ENCODE measurements around the gene LAMA5. TPM values are rescaled to one million over a fixed set of nuclear protein-coding genes. Genes with fewer than 3 reads are reported as not detected.
A peak's percentile ranks its signal among the peaks of the same experiment; 100 is the strongest.

The LAMA5 gene
- total and polyA plus RNA-seq, 2 experiments from 2014 or later, result 162 to 168 TPM

- no peaks in the 10 kb centered on the region for H3K36me3 ChIP-seq
- H3K27me3 ChIP-seq, result no peaks in the 10 kb centered on the region
- H3K4me1 ChIP-seq (ENCODE audit: low read depth), result peaks cover 28% of the 10 kb centered on the region
- H3K9me3 ChIP-seq (ENCODE audit: low read depth), result no peaks in the 10 kb centered on the region
- DNase-seq (ENCODE audit: low read depth in 1 of 2, low spot score in 1 of 2), result no peak
- H3K4me3 ChIP-seq, result no peak overlapping the region
- no peak overlapping the region for H3K27ac ChIP-seq
- TF ChIP-seq CTCF (IDR thresholded peaks at IDR 0.05; ENCODE audit: low read depth, low read length), result no peak
These were observed 40.9 kb upstream of the LAMA5 start for GRCh38 chr20:62408055-62408454.

- no peak for TF ChIP-seq CTCF (IDR thresholded peaks at IDR 0.05; ENCODE audit: low read depth, low read length)
- peak within 1 kb of the TSS; percentile 84 for H3K4me3 ChIP-seq
- H3K4me1 ChIP-seq (ENCODE audit: low read depth), result peaks cover 28% of the 10 kb centered on the region
- no peaks in the 10 kb centered on the region for H3K36me3 ChIP-seq
- no peaks in the 10 kb centered on the region for H3K27me3 ChIP-seq
- no peaks in the 10 kb centered on the region for H3K9me3 ChIP-seq (ENCODE audit: low read depth)
- peak; percentile 96 for DNase-seq (ENCODE audit: low read depth in 1 of 2, low spot score in 1 of 2)
- no peak within 1 kb of the TSS for H3K27ac ChIP-seq
These were observed 40.3 kb upstream of the LAMA5 start, which contains the start of gene CABLES2 for GRCh38 chr20:62407221-62407992. Gene CABLES2 (minus strand): TSS chr20:62407285. CDS start chr20:62407276, 9 bp downstream.

DNA sequence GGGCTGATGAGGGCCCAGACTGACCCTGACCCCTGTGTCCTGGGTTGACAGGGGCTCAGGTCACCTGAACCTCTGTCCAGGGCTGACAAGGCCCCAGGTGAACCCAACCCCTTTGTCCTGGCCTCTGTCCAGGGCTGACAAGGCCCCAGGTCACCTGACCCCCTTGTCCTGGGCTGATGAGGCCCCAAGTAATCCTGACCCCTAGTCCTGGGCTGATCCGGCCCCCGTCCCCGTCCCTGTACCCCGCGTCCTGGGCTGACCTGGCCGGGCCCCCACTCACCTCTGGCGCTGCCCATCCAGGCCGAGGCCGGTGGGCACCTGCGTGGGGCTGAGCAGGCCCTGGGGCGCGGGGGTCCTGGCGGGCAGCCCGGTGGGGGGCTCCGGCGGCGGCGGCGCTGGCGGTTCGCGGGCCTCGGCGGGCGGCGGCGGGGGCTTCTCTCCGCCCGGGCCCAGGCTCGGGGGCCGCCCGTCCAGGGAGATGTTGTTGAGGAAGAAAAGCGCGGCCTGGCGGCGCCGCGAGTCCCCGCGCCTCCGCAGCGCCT, 39.6 kb upstream of the LAMA5 start:
- no peak for DNase-seq (ENCODE audit: low read depth in 1 of 2, low spot score in 1 of 2)
- peak overlapping the region; percentile 84 for H3K4me3 ChIP-seq
- no peaks in the 10 kb centered on the region for H3K27me3 ChIP-seq
- no peaks in the 10 kb centered on the region for H3K36me3 ChIP-seq
- H3K27ac ChIP-seq, result no peak overlapping the region
- H3K4me1 ChIP-seq (ENCODE audit: low read depth), result peaks cover 28% of the 10 kb centered on the region
- H3K9me3 ChIP-seq (ENCODE audit: low read depth), result no peaks in the 10 kb centered on the region
- no peak for TF ChIP-seq CTCF (IDR thresholded peaks at IDR 0.05; ENCODE audit: low read depth, low read length)

DNA sequence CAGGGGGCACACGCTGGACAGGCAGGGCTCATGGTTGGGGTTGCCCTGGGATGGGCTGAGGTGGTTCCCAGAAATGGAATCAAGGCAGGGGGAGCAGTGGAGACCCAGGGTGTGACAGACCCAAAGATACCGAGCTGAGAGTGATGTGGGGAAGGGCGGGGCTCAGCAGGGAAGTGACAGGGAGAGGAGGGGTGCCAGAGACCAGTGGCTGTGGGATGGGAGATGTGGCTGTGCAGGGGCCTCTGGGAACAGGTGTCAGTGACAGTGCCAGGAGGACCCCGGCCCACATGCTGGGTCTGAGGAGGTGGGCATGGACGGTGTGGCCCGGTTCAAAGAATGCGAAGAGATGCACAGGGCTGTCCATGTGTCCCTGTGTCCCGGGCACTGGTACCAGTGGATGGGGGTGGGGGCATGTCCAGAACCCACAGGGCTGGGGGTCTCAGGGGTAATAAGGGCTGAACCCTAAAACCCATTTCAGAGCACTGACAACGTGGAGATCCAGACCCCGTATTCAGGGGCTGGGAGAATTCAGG, 38.9 kb upstream of the LAMA5 start:
- H3K4me1 ChIP-seq (ENCODE audit: low read depth), result peaks cover 28% of the 10 kb centered on the region
- H3K36me3 ChIP-seq, result no peaks in the 10 kb centered on the region
- no peak overlapping the region for H3K27ac ChIP-seq
- no peak for TF ChIP-seq CTCF (IDR thresholded peaks at IDR 0.05; ENCODE audit: low read depth, low read length)
- H3K4me3 ChIP-seq, result peak overlapping the region; percentile 84
- no peak for DNase-seq (ENCODE audit: low read depth in 1 of 2, low spot score in 1 of 2)
- no peaks in the 10 kb centered on the region for H3K27me3 ChIP-seq
- no peaks in the 10 kb centered on the region for H3K9me3 ChIP-seq (ENCODE audit: low read depth)

DNA sequence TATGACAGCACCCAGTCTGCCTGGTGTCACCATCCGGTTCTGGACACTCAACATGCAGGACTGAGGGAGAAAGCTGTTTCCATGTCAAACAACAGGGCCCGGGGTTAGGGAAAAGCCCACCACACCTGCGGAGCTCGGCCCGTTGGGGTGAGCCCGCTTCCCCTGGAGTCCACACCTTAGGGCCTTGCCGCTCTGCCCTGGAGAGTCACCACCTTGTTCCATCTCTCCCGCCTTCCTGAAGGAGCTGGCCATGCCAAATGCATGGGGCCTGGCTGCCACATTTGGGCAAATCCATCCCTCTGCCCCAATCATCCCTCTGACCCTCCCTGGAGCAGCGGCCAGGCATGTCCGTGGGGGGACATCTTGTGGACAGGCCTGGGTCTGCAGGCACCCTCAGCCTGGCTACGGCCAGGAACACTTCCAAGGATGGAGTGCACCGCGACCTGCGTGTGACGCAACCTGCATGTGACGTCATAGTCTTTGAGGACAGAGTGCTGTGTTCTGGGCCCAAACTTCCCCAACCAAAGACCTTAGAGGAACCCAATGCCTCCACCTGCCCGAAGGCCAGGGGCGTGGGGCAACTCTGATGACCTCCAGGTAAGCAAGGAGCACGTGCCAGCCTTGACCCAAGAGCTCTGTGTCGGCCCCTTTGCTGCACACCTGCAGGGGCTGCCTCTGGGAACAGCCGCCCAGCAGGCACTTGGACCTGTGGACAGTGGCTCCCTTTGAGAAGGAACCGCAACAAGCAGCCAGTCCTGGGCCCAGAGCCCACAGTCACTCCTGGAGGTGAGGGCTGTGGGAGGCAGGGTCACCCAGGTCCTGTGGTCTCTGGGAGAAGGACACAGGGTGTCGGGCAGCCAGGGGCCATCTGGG, 38.2 kb upstream of the LAMA5 start:
- Histone ChIP-seq H3K36me3 (no peaks in the 10 kb centered on the region), H3K27ac (no peak overlapping the region), H3K9me3 (ENCODE audit: low read depth) (no peaks in the 10 kb centered on the region), H3K4me1 (ENCODE audit: low read depth) (peaks cover 25% of the 10 kb centered on the region), H3K4me3 (no peak overlapping the region), H3K27me3 (no peaks in the 10 kb centered on the region)
- TF ChIP-seq CTCF (IDR thresholded peaks at IDR 0.05; ENCODE audit: low read depth, low read length), result peak; percentile 64
- DNase-seq (ENCODE audit: low read depth in 1 of 2, low spot score in 1 of 2), result peak; percentile 62 to 74
